ENCODE results near the gene PXN.
"Not testable (repeated sequence)": the region's sequence is repeated elsewhere in the genome, so short reads cannot be mapped to it uniquely, and the experiment has no call there.

PXN gene

GRCh38 chr12:120262852-120263747 lies 2.4 kb downstream of the PXN start:
- no peak for DNase-seq

- DNase-seq: no peak
Observed at GRCh38 chr12:120261951-120262851, 3.3 kb downstream of the PXN start.

GRCh38 chr12:120260607-120261006 lies 4.9 kb downstream of the PXN start:
- DNase-seq: no peak

- peak; percentile 31 for DNase-seq
Observed at GRCh38 chr12:120259418-120260202, 5.9 kb downstream of the PXN start.

GRCh38 chr12:120258323-120258896 lies 7.1 kb downstream of the PXN start:
- DNase-seq: no peak

- DNase-seq: peak; percentile 96
Observed at GRCh38 chr12:120257041-120257821, 8.3 kb downstream of the PXN start.

- DNase-seq: no peak
Observed at GRCh38 chr12:120254809-120255208, 10.7 kb downstream of the PXN start.

GRCh38 chr12:120253313-120253712 lies 12.2 kb downstream of the PXN start:
- not testable (repeated sequence) for DNase-seq

- DNase-seq: no peak
Observed at GRCh38 chr12:120252071-120252906, 13.2 kb downstream of the PXN start.

GRCh38 chr12:120251364-120252070 lies 14.0 kb downstream of the PXN start:
- not testable (repeated sequence) for DNase-seq

- DNase-seq: no peak
Observed at GRCh38 chr12:120249875-120250795, 15.4 kb downstream of the PXN start.

- no peak for DNase-seq
Observed at GRCh38 chr12:120249266-120249874, 16.2 kb downstream of the PXN start.

GRCh38 chr12:120247621-120248030 lies 17.9 kb downstream of the PXN start:
- DNase-seq: peak; percentile 77

GRCh38 chr12:120247183-120247582 lies 18.3 kb downstream of the PXN start:
- DNase-seq: no peak

- DNase-seq: not testable (repeated sequence)
Observed at GRCh38 chr12:120246705-120247104, 18.8 kb downstream of the PXN start.

- DNase-seq: no peak
Observed at GRCh38 chr12:120242971-120243699, 22.4 kb downstream of the PXN start.

GRCh38 chr12:120242275-120242799 lies 23.2 kb downstream of the PXN start:
- no peak for DNase-seq

All from fibroblast of skin of abdomen (primary cell).